Left lung (tissue), 10 donors: ENCODE measurements around the gene PTPRU. TPM values are rescaled to one million over a fixed set of nuclear protein-coding genes. Genes with fewer than 3 reads are reported as not detected.

Experiments used
- ATAC-seq: fragments of 200-7000 bp; cut with Tn5 transposase; one replicate; pipeline ENCODE4 v1.9.1; 2020; ENCODE audit warnings: moderate library complexity
- DNase-seq, 4 donors: peaks; one replicate each; pipeline ENCODE4 v3.0.0-alpha.2; 2013 to 2020
- H3K27ac ChIP-seq, 2 donors: fragments of 200-600 bp; sonication (generic) in 1 of 2; one replicate each; pipeline versions ENCODE4 v1.5.0 to v1.8.0; 2020 to 2021
- H3K27me3 ChIP-seq, 2 donors: fragments of 200-600 bp; sonication (generic) in 1 of 2; one replicate each; pipeline versions ENCODE4 v1.5.0 to v1.8.0; 2020 to 2021
- H3K36me3 ChIP-seq, 2 donors: fragments of 200-600 bp; sonication (generic) in 1 of 2; one replicate each; pipeline versions ENCODE4 v1.5.0 to v1.8.0; 2020 to 2021
- H3K4me1 ChIP-seq, 2 donors: fragments of 200-600 bp; one replicate each; pipeline ENCODE4 v1.8.0; 2021
- H3K4me3 ChIP-seq, 2 donors: fragments of 200-600 bp; sonication (generic) in 1 of 2; one replicate each; pipeline versions ENCODE4 v1.5.0 to v1.8.0; 2020 to 2021; ENCODE audit warnings: mild to moderate bottlenecking in 1 of 2
- H3K9me3 ChIP-seq, 2 donors: fragments of 200-600 bp; sonication (generic) in 1 of 2; one replicate each; pipeline versions ENCODE4 v1.5.0 to v1.8.0; 2020 to 2021
- intact Hi-C, 2 donors: fragments of 100-400 bp; cut with DNase I; formaldehyde crosslinking; loops; one replicate each; pipeline versions ENCODE4 v1.11.2 to v1.14.2; 2022
- polyA plus RNA-seq, 6 donors: library from polyadenylated mRNA; unstranded; fragments of 120-200 nt; gene quantifications; one replicate each; pipeline ENCODE4 v1.2.1, GENCODE V29; 2013; ENCODE audit not compliant: insufficient read length in 6 of 6
- total RNA-seq, 2 donors: library from RNA; stranded (reverse); fragmentation: NEBNext Ultra II Directional; extraction: Animal tissue kit (Norgen Biotek cat#: 25700); gene quantifications; one replicate each; pipeline ENCODE4 v1.2.1, GENCODE V29; 2021
- TF ChIP-seq, protein P1 (sequence below), 2 donors: fragments of 200-600 bp; sonication (generic) in 1 of 2; IDR thresholded peaks; one replicate each; pipeline versions ENCODE4 v1.5.0 to v1.8.0; 2021; ENCODE audit warnings: antibody characterized with exemption in 2 of 2
- donor health status: DM: no; HTN: yes; CAD: no.
- donor health status: DM: no; HTN: no; CAD: no.

Gene PTPRU
- total and polyA plus RNA-seq, 8 donors = 15.5 to 45.4 (median 18.8) TPM

DNA sequence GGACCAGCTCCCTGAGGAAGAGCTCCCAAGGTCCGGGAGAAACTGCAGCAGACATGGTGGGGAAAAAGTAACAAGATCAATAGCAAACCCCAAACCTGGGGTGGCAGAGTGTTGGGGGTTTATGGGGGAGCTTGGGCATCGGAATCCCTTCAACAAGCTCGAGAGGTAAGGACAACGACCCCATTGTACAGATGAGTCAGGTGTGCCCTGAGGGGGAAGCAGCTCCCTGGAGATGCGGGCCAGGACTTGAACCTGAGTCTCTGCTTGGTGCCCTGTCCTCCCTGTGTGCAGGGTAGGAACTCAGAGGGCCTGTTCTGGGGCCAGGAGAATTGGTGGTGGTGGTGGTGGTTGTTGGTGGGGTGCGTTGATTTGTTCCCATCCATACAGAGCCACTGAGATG is 125.4 kb downstream of the PTPRU start:
- no peak for DNase-seq

DNA sequence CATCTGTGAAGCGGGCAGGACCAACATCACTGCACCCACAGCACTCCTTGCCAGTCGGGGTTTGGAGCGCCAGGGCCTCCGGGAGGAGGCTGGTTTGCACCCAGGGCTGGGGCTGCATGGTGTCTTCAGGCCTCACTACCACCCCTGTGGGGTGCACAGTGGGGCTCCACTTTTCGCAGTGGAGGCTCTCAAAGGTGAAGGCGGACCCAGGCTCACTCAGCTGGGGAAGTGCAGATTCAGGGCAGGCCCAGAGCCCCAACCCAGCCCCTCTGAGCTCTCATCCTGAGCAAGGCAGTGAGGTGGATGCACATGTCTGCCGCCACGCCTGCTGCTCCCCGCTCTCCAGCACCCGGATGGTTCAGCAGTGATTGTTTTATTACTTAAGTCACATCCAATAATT is 125.8 kb downstream of the PTPRU start:
- Histone ChIP-seq H3K27ac (no peak overlapping the region), H3K9me3 (no peaks in the 10 kb centered on the region), H3K36me3 (no peaks in the 10 kb centered on the region), H3K27me3 (peaks cover 0 to 48% of the 10 kb centered on the region in 2 donors), H3K4me3 (no peak overlapping the region), H3K4me1 (no peaks in the 10 kb centered on the region)
- TF ChIP-seq, protein P1, sequence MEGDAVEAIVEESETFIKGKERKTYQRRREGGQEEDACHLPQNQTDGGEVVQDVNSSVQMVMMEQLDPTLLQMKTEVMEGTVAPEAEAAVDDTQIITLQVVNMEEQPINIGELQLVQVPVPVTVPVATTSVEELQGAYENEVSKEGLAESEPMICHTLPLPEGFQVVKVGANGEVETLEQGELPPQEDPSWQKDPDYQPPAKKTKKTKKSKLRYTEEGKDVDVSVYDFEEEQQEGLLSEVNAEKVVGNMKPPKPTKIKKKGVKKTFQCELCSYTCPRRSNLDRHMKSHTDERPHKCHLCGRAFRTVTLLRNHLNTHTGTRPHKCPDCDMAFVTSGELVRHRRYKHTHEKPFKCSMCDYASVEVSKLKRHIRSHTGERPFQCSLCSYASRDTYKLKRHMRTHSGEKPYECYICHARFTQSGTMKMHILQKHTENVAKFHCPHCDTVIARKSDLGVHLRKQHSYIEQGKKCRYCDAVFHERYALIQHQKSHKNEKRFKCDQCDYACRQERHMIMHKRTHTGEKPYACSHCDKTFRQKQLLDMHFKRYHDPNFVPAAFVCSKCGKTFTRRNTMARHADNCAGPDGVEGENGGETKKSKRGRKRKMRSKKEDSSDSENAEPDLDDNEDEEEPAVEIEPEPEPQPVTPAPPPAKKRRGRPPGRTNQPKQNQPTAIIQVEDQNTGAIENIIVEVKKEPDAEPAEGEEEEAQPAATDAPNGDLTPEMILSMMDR (IDR thresholded peaks at IDR 0.05) = no peak
- intact Hi-C loops = no loop called here
- no peak for ATAC-seq
- DNase-seq = no peak

More for the DNA sequence above, 125.4 kb downstream of the PTPRU start:
- H3K9me3 ChIP-seq = no peaks in the 10 kb centered on the region
- no peak for ATAC-seq
- intact Hi-C loops = no loop called here
- no peak overlapping the region for H3K27ac ChIP-seq
- H3K4me1 ChIP-seq = no peaks in the 10 kb centered on the region
- H3K4me3 ChIP-seq = no peak overlapping the region
- peaks cover 0 to 51% of the 10 kb centered on the region in 2 donors for H3K27me3 ChIP-seq
- TF ChIP-seq, protein P1 (IDR thresholded peaks at IDR 0.05) = no peak
- H3K36me3 ChIP-seq = no peaks in the 10 kb centered on the region

DNA sequence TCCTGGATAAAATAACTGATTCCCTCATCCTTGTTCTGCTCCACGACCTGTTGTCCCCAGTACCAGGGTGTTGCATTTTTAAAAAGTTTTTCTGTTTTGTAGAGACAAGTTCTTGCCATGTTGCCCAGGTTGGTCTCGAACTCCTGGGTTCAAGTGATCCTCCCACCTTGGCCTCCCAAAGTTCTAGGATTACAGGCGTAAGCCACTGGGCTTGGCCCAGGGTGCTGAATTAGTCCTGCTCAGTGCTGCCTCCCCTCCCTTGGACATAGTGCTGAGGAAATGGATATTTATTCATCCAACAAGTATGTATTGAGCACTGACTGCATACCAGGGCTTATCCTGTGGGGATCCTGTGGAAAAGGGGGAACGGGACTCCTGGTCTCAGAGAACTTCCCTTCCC is 126.4 kb downstream of the PTPRU start:
- intact Hi-C loops = no loop called here
- Histone ChIP-seq H3K27me3 (peaks cover 0 to 43% of the 10 kb centered on the region in 2 donors), H3K9me3 (no peaks in the 10 kb centered on the region), H3K4me1 (no peaks in the 10 kb centered on the region), H3K4me3 (no peak overlapping the region), H3K36me3 (no peaks in the 10 kb centered on the region), H3K27ac (no peak overlapping the region)
- TF ChIP-seq, protein P1 (IDR thresholded peaks at IDR 0.05) = no peak
- no peak for ATAC-seq
- DNase-seq = no peak

DNA sequence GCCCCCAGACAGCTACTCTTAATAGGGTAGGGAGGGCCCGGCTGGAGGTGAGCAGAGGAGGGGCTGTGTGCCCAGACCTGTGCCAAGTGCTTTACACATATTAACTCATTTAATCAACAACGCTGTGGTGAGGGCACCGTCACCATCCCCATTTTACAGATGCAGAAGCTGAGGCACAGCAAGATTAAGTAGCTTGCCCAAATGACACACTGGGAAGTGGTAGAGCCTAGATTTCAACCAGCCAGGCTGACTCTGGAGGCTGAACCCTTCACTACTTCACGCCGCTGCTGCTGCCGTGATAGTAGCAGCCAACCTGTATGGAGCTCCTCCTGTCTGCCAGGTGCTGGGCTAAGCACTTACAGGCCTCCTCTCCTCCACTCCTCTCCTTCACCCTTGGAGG is 127.2 kb downstream of the PTPRU start:
- ATAC-seq (no peak), DNase-seq (no peak)
- Histone ChIP-seq H3K27me3 (peaks cover 0 to 37% of the 10 kb centered on the region in 2 donors), H3K9me3 (no peaks in the 10 kb centered on the region), H3K4me1 (no peaks in the 10 kb centered on the region), H3K4me3 (no peak overlapping the region), H3K27ac (no peak overlapping the region), H3K36me3 (no peaks in the 10 kb centered on the region)
- intact Hi-C loops = no loop called here
- TF ChIP-seq, protein P1 (IDR thresholded peaks at IDR 0.05) = no peak

DNA sequence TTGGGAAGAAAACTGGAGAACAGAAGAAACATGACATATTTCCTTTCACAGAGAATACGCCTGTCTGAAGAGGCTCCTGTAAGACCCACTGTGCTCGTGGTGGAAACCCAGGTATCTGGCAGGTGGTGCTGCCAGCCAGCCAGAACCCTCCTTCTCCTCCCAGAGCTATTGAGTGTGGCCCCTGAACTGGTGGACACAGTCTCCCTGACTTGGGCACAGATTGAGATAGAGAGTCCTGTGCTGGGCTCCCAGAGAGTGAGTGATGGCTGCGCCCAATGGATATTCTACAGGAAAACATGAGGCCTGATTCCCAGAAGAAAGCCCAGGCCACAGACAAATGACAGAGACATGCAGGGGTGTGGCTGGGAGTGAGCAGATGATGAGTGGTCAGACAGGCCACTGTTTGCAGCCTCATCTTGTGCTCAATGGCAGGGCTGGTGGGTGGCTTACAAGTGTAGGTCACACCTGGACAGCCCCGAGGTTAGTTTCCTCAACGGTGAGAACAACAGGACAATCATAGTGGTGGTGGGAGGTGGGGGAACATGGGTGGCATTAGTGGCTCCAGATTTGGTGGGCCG is 127.9 kb downstream of the PTPRU start:
- Histone ChIP-seq H3K9me3 (no peaks in the 10 kb centered on the region), H3K27ac (no peak overlapping the region), H3K27me3 (peaks cover 0 to 37% of the 10 kb centered on the region in 2 donors), H3K4me3 (no peak overlapping the region), H3K36me3 (no peaks in the 10 kb centered on the region), H3K4me1 (no peaks in the 10 kb centered on the region)
- ATAC-seq = no peak
- DNase-seq = no peak
- TF ChIP-seq, protein P1 (IDR thresholded peaks at IDR 0.05) = no peak
- intact Hi-C loops = no loop called here
